Neural progenitor cell (in vitro differentiated cells): ENCODE results near the gene HDAC7. TPM values are rescaled to one million over a fixed set of nuclear protein-coding genes. Genes with fewer than 3 reads are reported as not detected.
A peak's percentile ranks its signal among the peaks of the same experiment; 100 is the strongest.

Source experiments
- DNase-seq: peaks from one replicate; pipeline ENCODE4 v3.0.0-alpha.2; 2016; ENCODE audit warnings: low spot score
- H2AFZ ChIP-seq: fragments of 200-600 bp; sonication (generic); replicated peaks from 2 replicates; pipeline ENCODE4 v1.6.1; 2016; ENCODE audit warnings: antibody characterized with exemption
- H3F3A ChIP-seq: fragments of 200-600 bp; sonication (generic); 2 replicates; pipeline ENCODE4 v1.6.1; 2016; ENCODE audit warnings: antibody characterized with exemption, low read depth
- H3K27ac ChIP-seq: fragments of 200-600 bp; sonication (generic); 2 replicates; pipeline ENCODE4 v1.5.1; 2016; ENCODE audit warnings: mild to moderate bottlenecking
- H3K27me3 ChIP-seq: fragments of 200-600 bp; sonication (generic); 2 replicates; pipeline ENCODE4 v1.6.1; 2016; ENCODE audit warnings: mild to moderate bottlenecking, moderate library complexity
- H3K36me3 ChIP-seq: fragments of 200-600 bp; sonication (generic); 2 replicates; pipeline ENCODE4 v1.5.1; 2016
- H3K4me1 ChIP-seq: fragments of 200-600 bp; sonication (generic); 2 replicates; pipeline ENCODE4 v1.6.1; 2016; ENCODE audit warnings: mixed run types
- H3K4me2 ChIP-seq: fragments of 200-600 bp; sonication (generic); 2 replicates; pipeline ENCODE4 v1.6.1; 2016
- H3K4me3 ChIP-seq: fragments of 200-600 bp; sonication (generic); 2 replicates; pipeline ENCODE4 v1.5.1; 2016
- H3K79me2 ChIP-seq: fragments of 200-600 bp; sonication (generic); 2 replicates; pipeline ENCODE4 v1.6.1; 2016; ENCODE audit warnings: low read depth
- H3K9ac ChIP-seq: fragments of 200-600 bp; sonication (generic); 2 replicates; pipeline ENCODE4 v1.6.1; 2016
- H3K9me3 ChIP-seq: fragments of 200-600 bp; sonication (generic); 2 replicates; pipeline ENCODE4 v1.5.1; 2016; ENCODE audit warnings: low read depth
- H4K20me1 ChIP-seq: fragments of 200-600 bp; sonication (generic); 2 replicates; pipeline ENCODE4 v1.6.1; 2016; ENCODE audit warnings: low read depth
- H3K27ac Mint-ChIP-seq: 3 replicates; pipeline ENCODE4 v1.8.0; 2021; ENCODE audit warnings: mixed read lengths
- H3K27me3 Mint-ChIP-seq: 2 replicates; pipeline ENCODE4 v1.8.0; 2022; ENCODE audit warnings: low read depth, mild to moderate bottlenecking, inconsistent platforms, moderate library complexity, mixed read lengths; ENCODE audit not compliant: insufficient read depth
- H3K36me3 Mint-ChIP-seq: 3 replicates; pipeline ENCODE4 v1.8.0; 2021; ENCODE audit warnings: mixed read lengths
- H3K4me1 Mint-ChIP-seq: 3 replicates; pipeline ENCODE4 v1.8.0; 2021; ENCODE audit warnings: mixed read lengths
- H3K4me3 Mint-ChIP-seq: 3 replicates; pipeline ENCODE4 v1.8.0; 2021; ENCODE audit warnings: mild to moderate bottlenecking, moderate library complexity, mixed read lengths
- H3K9me3 Mint-ChIP-seq: 3 replicates; pipeline ENCODE4 v1.8.0; 2020; ENCODE audit warnings: mixed read lengths
- EZH2 ChIP-seq: fragments of 200-600 bp; sonication (generic); IDR thresholded peaks from 2 replicates; pipeline ENCODE4 v1.6.1; 2017; ENCODE audit warnings: antibody characterized with exemption, mild to moderate bottlenecking, moderate library complexity
- EZH2phosphoT487 ChIP-seq: fragments of 200-600 bp; sonication (generic); IDR thresholded peaks from 2 replicates; pipeline ENCODE4 v1.6.1; 2017; ENCODE audit warnings: antibody characterized with exemption
- total RNA-seq: library from RNA; depleted of rRNA; stranded (reverse); fragments of >200 nt; gene quantifications from 2 replicates; pipeline ENCODE4 v1.2.3, GENCODE V29; 2015; ENCODE audit warnings: low replicate concordance
- TF ChIP-seq, protein P1 (sequence below): fragments of 200-600 bp; sonication (generic); IDR thresholded peaks from 2 replicates; pipeline ENCODE4 v1.5.1; 2017; ENCODE audit warnings: antibody characterized with exemption, mild to moderate bottlenecking

The HDAC7 gene
- total RNA-seq, 1 donor from 2014 or later, result 7.2 TPM

DNA sequence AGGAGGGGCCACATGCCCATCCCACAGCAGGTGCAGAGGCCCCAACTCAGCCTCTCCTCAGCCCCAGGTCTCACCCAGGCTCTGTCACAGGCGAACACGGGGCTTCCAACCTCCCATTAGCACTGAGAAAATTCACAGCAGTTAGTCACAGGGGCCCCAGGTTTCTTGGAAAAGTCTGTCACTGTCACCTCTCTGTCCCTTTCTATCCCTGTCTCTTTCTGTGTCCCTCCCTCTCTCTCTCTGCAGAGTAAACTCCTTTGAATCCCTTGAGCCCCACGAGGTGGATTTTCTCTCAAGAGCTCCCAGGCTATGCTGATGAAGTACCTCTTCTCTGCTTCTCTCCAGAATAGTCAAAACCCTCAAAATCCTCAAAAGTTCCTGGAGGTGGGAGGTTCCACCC, 80.4 kb downstream of the HDAC7 start:
- Mint-ChIP-seq H3K4me3 (no peak overlapping the region), H3K36me3 (no peaks in the 10 kb centered on the region), H3K4me1 (peaks cover 36% of the 10 kb centered on the region), H3K27ac (peak overlapping the region; percentile 21), H3K9me3 (no peaks in the 10 kb centered on the region), H3K27me3 (peaks cover 4% of the 10 kb centered on the region)
- no peaks in the 10 kb centered on the region for H3K9me3 ChIP-seq
- H4K20me1 ChIP-seq, result no peaks in the 10 kb centered on the region
- peaks cover 23% of the 10 kb centered on the region for H3K4me1 ChIP-seq
- no peak overlapping the region for H3K4me3 ChIP-seq
- TF ChIP-seq EZH2 (no peak), EZH2phosphoT487 (no peak)
- TF ChIP-seq, protein P1, sequence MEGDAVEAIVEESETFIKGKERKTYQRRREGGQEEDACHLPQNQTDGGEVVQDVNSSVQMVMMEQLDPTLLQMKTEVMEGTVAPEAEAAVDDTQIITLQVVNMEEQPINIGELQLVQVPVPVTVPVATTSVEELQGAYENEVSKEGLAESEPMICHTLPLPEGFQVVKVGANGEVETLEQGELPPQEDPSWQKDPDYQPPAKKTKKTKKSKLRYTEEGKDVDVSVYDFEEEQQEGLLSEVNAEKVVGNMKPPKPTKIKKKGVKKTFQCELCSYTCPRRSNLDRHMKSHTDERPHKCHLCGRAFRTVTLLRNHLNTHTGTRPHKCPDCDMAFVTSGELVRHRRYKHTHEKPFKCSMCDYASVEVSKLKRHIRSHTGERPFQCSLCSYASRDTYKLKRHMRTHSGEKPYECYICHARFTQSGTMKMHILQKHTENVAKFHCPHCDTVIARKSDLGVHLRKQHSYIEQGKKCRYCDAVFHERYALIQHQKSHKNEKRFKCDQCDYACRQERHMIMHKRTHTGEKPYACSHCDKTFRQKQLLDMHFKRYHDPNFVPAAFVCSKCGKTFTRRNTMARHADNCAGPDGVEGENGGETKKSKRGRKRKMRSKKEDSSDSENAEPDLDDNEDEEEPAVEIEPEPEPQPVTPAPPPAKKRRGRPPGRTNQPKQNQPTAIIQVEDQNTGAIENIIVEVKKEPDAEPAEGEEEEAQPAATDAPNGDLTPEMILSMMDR, result no peak
- no peak overlapping the region for H3K27ac ChIP-seq
- H3F3A ChIP-seq, result peaks cover 3% of the 10 kb centered on the region
- DNase-seq, result no peak
- H2AFZ ChIP-seq, result no peak overlapping the region
- no peak overlapping the region for H3K9ac ChIP-seq
- H3K4me2 ChIP-seq, result no peak overlapping the region
- no peaks in the 10 kb centered on the region for H3K36me3 ChIP-seq
- no peaks in the 10 kb centered on the region for H3K79me2 ChIP-seq
- no peaks in the 10 kb centered on the region for H3K27me3 ChIP-seq

- H3K36me3 ChIP-seq, result no peaks in the 10 kb centered on the region
- no peak overlapping the region for H2AFZ ChIP-seq
- Mint-ChIP-seq H3K36me3 (no peaks in the 10 kb centered on the region), H3K4me3 (no peak overlapping the region), H3K27me3 (peaks cover 4% of the 10 kb centered on the region), H3K27ac (no peak overlapping the region), H3K4me1 (peaks cover 31% of the 10 kb centered on the region), H3K9me3 (no peaks in the 10 kb centered on the region)
- H3K27ac ChIP-seq, result no peak overlapping the region
- H3K4me3 ChIP-seq, result no peak overlapping the region
- H4K20me1 ChIP-seq, result no peaks in the 10 kb centered on the region
- no peaks in the 10 kb centered on the region for H3K79me2 ChIP-seq
- no peak for TF ChIP-seq EZH2phosphoT487
- TF ChIP-seq, protein P1, result no peak
- TF ChIP-seq EZH2, result no peak
- H3K9ac ChIP-seq, result no peak overlapping the region
- DNase-seq, result no peak
- no peaks in the 10 kb centered on the region for H3F3A ChIP-seq
- no peaks in the 10 kb centered on the region for H3K27me3 ChIP-seq
- no peak overlapping the region for H3K4me2 ChIP-seq
- peaks cover 23% of the 10 kb centered on the region for H3K4me1 ChIP-seq
- H3K9me3 ChIP-seq, result no peaks in the 10 kb centered on the region
Observed at GRCh38 chr12:47737936-47738594, 81.6 kb downstream of the HDAC7 start.

GRCh38 chr12:47736877-47737676, 82.6 kb downstream of the HDAC7 start:
- DNase-seq, result no peak
- H3K4me2 ChIP-seq, result no peak overlapping the region

More at GRCh38 chr12:47736877-47737676, 82.6 kb downstream of the HDAC7 start:
- no peak overlapping the region for H3K4me3 ChIP-seq
- no peaks in the 10 kb centered on the region for H3K36me3 ChIP-seq
- no peaks in the 10 kb centered on the region for H3K27me3 ChIP-seq
- no peaks in the 10 kb centered on the region for H3K36me3 Mint-ChIP-seq
- peaks cover 23% of the 10 kb centered on the region for H3K4me1 ChIP-seq
- peaks cover 4% of the 10 kb centered on the region for H3K27me3 Mint-ChIP-seq
- H3K9me3 ChIP-seq, result no peaks in the 10 kb centered on the region
- TF ChIP-seq EZH2phosphoT487 (no peak), EZH2 (no peak)
- TF ChIP-seq, protein P1, result no peak
- peaks cover 31% of the 10 kb centered on the region for H3K4me1 Mint-ChIP-seq
- no peak overlapping the region for H3K27ac ChIP-seq
- H3K9me3 Mint-ChIP-seq, result no peaks in the 10 kb centered on the region
- no peak overlapping the region for H2AFZ ChIP-seq
- H3K4me3 Mint-ChIP-seq, result no peak overlapping the region
- no peaks in the 10 kb centered on the region for H3K79me2 ChIP-seq
- H3K27ac Mint-ChIP-seq, result peak overlapping the region; percentile 81
- no peaks in the 10 kb centered on the region for H4K20me1 ChIP-seq
- no peak overlapping the region for H3K9ac ChIP-seq
- H3F3A ChIP-seq, result no peaks in the 10 kb centered on the region
